Measurements from ENCODE around the gene SMIM14.
A peak's percentile ranks its signal among the peaks of the same experiment; 100 is the strongest.
"Not testable (repeated sequence)": the region's sequence is repeated elsewhere in the genome, so short reads cannot be mapped to it uniquely, and the experiment has no call there.

SMIM14 gene

DNA sequence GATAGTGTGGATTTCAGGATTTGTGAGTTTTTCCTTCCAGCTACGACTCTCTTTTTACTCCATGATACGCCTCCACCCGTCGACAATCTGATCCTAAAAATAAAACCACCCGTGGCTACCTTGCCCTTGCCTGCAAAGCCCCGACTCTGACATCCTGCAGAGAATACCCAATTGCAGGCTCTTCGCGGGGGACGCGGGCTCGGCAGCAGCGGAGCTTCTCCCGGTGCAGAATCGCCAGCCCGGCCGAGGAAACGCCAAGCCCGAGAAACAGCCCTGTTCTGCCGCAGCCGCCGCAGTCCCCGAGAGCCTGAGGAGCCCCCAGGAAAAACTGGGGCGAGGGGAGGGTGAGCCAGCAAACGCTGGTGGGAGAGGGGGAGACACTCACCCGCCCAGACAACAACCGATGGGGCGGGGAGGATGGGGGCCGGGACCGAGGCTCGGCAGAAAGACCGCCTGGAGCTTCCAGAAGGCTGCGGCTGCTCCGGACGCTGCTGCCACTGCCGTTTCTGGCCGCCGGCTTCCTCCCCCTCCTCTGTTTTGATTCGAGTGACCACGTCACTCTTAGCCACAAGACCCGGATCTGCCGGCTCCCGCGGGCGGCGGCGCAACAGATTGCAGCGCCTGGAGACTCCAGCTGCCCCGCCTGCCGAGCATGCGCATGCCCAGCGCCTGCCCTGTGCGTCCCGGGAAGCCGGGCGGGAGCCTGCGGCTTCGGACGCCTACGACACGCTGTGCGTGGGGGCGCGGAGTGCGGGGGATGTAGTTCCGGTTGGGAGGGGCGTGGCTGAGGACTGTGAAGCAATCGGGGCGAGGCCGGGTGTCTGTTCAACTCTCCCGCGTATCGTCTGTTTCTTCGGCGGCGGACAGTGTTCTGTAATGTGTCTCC, at the start of gene SMIM14:
TSS of gene SMIM14 (minus strand) at position 512 of the 886 bp plus-strand sequence. CDS start 33,720 bp downstream, outside the sequence.
- peak; percentile 97 for DNase-seq

DNA sequence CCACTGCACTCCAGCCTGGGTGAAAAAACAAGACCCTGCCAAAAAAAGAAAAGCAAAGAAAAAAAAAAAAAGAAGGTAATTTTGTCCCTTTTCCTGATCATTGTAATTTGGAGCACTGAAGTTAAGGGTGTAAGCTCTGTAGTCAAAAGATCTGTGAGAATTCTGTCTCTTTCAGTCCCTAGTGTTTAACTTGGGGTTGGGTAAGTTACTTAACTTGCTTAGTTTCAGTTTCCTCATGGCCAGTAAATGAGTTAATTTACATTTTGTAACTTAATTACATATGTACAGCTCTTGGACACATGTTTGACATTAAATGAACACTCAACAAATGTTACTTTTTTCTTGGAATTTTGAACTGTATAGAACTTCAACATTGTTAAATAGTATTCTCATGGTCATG, 48.3 kb upstream of the SMIM14 start:
- DNase-seq: no peak

DNA sequence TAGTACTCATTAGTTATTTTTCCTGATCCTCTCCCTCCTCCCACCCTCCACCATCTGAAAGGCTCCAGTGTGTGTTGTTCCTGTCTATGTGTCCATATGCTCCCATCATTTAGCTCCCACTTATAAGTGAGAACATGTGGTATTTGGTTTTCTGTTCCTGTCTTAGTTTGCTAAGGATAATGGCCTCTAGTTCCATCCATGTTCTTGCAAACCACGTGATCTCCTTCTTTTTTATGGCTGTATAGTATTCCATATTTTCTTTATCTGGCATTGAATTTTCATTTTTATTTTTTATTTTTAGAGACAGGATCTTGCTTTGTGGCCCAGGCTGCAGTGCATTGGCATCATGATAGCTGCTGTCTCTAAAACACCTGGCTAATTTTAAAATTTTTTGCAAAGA, 47.3 kb upstream of the SMIM14 start:
- no peak for DNase-seq

DNA sequence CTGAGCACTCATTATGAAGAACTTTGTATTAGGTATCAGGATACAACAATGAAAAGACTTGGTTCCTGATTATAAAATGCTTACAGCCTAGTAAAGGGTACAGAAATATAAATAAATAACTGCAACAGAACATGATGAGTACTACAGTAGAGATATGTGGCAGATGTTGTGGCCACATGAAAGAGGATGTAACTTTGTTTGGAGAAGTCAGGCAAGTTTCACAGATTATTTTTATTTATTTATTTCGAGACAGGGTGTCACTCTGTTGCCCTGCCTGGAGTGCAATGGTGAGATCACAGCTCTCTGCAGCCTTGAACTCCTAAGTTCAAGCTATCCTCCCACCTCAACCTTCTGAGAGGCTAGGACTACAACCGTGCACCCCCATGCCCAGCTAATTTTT, 43.5 kb upstream of the SMIM14 start:
- DNase-seq: no peak

DNA sequence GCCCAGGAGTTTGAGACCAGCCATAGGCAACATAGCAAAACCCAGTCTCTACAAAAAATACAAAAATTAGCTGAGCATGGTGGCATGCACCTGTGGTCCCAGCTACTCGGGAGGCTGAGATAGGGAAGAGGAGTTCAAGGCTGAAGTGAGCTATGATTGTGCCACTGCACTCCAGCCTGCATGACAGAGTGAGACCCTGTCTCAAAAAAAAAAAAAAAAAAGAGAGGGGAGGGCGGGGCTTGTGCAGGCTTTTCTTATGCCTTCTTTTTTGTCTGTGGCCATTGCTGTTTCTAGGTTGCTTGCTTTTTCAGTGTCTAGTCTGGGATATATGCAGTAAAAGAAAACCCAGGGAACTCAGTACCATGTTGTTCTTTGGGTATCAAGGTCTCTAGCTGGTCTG, 42.3 kb upstream of the SMIM14 start:
- not testable (repeated sequence) for DNase-seq

DNA sequence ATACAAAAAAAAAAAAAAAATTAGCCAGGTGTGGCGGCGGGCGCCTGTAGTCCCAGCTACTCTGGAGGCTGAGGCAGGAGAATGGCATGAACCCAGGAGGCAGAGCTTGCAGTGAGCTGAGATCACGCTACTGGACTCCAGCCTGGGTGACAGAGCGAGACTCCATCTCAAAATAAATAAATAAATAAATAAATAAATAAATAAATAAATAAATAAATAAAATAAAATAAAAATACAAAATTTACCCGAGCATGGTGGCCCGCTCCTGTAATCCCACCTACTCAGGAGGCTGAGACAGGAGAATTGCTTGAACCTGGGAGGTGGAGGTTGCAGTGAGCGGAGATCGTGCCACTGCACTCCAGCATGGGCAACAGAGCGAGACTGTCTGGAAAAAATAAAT, 37.0 kb upstream of the SMIM14 start:
- not testable (repeated sequence) for DNase-seq

DNA sequence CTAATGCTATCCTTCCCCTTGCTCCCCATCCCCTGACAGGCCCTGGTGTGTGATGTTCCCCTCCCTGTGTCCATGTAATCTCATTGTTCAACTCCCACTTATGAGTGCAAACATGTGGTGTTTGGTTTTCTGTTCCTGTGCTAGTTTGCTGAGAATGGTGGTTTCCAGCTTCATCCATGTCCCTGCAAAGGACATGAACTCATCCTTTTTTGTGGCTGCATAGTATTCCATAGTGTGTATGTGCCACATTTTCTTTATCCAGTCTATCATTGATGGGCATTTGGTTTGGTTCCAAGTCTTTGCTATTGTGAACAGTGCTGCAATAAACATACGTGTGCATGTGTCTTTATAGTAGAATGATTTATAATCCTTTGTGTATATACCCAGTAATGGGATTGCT, 31.6 kb upstream of the SMIM14 start:
- not testable (repeated sequence) for DNase-seq

DNA sequence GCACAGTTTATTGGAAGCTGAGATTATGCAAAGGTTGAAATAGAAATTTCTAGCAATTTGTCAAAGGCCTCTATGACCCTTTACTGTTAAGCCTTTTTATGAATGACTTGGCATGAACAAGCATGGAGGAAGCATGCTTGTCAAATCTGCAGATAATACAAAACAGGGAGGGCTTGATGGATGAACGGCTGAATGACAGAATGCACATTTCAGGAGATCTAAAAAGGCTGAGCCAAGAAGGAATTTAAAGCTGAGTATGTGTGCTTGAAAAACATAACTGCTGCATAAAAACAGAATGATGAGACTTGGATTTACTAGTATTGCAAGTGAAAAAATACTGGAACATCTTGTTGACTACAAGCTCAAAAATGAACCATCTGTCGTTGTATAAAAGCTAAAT, 30.2 kb upstream of the SMIM14 start:
- DNase-seq: no peak

DNA sequence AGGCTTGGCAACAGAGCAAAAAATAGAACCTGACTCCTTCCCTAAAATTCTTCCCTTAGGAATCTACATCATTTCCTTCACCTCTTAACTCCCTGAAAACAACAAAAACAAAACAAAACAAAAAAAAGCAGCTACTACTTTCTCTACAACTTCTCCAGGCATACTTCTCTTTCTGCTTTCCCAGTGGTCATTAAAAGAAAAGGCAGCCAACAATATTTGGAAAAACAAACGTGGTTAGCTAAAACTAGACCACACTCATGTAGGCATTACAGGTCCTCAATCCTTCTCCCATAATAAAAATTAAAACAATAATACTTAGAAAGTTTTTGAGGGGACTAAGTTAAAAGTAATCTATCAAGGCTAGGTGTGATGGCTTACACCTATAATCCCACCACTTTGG, 29.0 kb upstream of the SMIM14 start:
- no peak for DNase-seq

DNA sequence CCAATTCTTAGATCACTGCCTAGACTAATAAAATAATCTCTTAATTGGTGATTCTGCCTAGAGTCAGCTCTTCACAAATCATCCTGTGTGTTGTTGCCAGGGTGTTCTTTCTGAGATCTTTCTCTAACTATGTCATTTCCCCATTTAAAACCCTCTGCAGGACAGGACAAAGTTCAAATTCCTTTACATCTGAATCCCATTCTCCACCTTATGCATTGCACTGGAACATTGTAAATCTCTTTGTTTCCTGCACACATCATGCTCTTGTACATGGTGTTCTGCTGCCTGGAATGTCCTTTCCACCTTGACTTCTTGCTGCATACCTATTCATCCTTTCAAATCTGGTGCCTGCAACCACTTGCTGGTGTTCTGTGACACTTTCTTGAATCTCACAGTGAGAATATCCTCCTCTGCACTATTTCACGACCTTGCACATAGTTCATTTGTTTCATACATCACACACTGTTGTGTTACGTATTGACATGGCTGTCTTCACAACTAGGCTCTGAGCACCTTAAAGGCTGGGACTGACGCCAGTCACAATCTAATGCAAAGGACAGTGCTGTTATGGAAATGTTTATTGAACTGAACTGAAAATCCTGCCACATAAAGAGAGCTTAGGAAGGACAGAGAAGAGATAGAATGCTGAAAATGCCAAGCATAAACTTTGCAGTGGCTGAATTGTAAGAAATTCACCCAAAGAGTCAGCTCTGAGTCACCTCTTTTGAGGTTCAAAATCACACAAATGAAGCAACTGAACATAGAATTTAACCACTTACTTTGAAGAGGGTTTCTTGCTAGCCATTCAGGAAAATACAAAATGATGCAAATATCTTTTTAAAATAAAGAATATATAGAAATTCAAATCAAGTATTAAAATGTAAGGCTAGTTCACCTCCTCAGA, 26.4 kb upstream of the SMIM14 start:
- DNase-seq: no peak

DNA sequence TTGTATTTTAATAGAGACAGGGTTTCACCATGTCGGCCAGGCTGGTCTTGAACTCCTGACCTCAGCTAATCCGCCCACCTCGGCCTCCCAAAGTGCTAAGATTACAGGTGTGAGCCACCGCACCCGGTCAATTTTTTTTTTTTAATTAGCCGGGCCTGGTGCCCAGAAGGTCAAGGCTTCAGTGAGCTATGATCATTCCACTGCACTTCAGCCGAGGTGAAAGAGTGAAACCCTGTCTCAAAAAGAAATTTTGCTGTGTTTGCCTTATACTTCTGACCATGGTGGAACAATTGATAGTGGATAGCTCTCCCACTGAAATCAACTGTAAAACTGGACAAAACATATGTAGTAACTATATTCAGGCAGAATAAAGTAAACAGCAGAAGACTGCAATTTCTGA, 24.0 kb upstream of the SMIM14 start:
- DNase-seq: no peak

DNA sequence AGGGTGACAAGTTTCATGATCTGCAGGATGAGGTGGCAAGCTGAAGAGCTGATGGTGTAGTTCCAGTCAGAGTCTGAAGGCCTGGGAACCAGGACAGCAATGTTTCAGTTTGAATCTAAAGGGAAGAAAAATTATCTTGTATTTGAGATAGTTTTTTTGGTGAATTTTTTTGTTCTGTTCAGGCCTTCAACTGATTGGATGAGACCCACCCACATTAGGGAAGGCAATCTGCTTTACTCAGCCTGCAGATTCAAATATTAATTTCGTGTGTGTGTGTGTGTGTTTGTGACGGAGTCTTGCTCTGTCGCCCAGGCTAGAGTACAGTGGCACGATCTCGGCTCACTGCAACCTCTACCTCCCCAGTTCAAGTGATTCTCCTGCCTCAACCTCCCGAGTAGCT, 22.1 kb upstream of the SMIM14 start:
- DNase-seq: no peak

DNA sequence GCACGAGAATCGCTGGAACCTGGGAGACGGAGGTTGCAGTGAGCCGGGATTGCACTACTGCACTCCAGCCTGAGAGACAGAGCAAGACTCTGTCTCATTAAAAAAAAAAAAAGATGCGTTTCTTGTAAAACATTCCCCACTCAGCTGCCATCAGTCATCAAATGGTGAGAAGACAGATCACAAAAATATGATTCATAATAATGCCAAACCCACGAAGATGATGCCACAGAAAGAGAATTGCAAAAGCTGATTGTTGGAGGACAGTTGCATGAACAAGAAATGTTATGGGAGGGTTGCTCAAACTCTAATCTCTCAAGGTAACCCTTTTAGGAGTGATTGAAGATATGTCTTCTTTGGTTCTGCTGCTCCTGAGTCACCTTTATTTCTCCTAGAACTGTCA, 21.4 kb upstream of the SMIM14 start:
- no peak for DNase-seq

DNA sequence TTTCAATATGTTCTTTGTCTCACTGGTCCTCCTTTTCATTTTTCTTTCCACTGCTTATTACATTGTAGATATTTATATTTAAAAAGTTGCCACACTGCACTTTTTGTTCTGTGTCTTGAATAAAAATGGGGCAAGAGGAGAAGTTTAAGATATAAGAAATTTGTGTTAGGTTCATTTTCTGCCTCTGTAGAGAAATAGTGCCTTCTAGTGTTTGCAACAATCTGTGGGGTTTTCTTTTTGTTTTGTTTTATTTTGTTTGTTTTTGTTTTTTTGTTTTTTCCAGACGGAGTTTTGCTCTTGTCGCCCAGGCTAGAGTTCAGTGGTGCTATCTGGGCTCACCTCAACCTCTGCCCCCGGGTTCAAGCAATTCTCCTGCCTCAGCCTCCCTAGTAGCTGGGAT, 20.1 kb upstream of the SMIM14 start:
- DNase-seq: no peak

DNA sequence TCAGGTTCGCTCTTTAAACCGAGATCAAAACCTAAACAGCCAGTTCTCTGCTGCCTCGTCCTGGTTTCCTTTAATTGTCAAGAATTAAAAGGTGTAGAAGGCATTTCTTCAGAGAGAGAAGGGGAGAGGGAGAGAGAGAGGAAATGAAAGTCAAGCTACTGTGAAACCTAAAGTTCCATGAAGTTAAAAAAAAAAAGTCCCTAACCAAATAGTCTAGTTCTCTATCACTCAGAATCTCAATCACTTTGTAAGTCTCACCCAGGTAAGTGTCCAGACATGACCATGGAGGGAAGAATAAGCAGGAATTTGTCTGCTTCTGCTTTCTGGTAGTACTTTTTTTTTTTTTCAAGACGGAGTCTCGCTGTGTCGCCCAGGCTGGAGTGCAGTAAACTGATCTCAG, 18.8 kb upstream of the SMIM14 start:
- no peak for DNase-seq

DNA sequence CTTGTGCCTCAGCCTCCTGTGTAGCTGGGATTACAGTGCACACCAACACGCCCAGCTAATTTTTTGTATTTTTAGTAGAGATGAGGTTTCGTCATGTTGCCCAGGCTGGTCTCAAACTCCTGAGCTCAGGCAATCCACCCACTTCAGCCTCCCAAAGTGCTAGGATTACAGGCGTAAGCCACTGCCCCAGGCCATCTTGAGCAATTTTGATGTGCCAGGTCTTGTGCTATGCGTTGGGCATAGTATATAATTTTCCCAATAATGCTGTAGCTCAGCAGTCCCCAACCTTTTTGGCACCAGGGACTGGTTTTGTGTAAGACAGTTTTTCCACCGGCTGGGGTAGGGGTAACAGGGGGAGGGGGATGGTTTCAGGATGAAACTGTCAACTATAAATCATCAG, 18.0 kb upstream of the SMIM14 start:
- DNase-seq: not testable (repeated sequence)

DNA sequence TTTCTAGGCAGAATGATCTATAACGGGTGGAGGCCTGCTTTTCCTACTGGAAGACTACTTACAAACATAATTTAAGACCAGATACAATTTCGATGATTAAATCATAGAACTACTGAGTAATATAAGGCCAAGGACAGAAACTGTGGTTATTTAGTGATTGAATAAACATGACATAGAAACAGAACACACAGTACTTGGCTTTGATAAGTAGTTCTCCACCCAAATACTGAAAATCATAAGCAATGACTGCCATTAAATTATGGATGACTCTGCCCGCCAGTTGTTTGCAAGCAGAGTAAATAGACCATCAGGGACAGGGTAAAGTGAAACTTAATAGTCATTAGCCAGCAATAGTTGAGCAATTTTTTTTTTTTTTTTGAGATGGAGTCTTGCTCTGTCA, 17.2 kb upstream of the SMIM14 start:
- DNase-seq: no peak

DNA sequence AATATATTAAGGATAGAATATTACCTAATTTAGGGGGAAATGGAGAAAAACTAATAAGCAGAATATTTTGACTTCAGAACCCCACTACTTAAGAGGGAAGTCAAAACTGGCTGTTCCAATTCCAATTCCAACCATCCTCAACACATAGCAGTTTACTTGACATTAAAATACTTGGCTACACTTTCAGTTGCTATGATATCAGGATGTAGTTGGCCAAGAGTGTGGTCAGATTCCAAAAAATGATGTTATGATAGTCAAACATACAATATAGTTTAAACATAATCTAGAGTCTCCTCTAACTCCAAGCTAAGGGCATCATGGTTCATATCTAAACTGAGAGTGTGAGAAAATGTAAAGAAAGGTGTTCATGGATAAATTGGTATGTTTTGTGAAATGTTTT, 16.5 kb upstream of the SMIM14 start:
- DNase-seq: no peak

DNA sequence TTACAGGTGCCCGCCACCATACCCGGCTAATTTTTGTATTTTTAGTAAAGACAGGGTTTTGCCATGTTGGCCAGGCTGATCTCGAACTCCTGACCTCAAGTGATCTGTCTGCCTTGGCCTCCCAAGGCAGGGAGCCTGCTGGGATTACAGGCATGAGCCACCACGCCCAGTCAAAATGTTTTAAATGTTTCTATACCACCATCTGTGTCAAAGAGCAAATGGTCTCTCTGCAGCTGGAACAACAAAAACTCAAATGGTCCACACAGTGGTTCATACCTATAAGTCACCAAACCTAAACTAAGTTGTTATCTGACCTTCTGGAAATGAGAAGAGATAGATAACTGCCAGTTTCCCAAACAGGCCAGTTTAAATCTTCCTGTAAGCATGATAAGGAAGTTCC, 12.9 kb upstream of the SMIM14 start:
- DNase-seq: not testable (repeated sequence)

DNA sequence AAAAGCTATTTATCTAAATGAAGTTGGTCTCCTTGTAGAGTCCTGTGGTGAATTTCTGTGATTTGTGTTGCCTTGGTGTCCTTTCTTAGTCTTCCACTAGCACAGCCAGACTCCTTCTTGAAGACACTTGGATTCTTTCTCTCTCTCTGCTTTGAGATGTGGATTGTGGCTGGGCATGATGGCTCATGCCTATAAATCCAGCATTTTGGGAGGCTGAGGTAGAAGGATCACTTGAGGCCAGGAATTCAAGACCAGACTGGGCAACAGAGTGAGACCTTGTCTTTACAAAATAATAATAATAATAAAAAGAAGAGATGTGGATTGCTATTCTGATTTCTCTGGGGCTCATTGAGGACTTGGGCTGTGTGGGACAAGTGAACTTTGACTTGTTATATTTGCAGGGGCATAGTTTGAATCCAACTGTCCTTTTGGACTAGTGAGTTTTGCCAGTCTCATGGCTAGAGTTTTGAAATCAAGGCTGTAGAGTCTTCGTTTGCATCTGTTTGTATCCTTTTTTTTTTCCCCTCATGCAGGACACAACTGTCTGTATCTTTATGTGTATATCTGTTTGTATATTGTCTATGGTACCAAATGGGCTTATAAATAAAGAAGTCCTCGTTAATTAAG, 11.1 kb upstream of the SMIM14 start:
- DNase-seq: no peak

DNA sequence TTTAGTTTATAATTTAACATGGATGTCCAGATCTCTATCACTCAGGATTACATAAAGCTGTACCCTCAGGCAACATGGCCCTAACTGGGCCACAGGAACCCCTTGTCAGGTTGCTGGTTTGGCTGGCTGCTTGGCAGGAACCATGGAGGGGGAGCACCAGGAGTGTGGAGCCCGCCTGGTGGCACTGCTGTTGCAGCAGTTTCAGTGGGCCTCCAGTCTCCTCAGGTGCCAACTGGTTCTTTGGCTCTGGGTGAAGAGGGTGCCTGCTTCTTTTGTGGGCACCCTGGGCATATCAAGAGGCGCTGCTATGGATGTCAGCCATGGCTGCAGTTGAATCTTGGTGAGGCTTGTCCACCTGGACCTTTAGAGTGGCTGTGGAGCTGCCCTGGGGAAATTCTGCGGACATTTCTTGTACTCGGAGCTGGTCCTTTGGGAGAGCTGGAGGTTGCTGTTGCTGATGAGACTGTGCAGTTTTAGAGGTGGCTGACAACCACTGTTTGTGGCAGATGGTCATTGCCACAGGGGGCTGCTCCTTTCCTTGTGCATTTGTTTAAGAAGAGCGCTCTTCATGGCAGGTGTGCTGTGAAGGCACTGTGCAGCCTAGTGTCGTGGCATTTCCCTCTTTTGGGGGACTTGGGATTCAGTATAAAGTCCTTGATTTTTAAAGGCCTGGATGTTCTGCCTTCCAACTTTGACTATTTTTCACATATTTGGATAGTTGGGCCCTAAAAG, 10.3 kb upstream of the SMIM14 start:
- no peak for DNase-seq

DNA sequence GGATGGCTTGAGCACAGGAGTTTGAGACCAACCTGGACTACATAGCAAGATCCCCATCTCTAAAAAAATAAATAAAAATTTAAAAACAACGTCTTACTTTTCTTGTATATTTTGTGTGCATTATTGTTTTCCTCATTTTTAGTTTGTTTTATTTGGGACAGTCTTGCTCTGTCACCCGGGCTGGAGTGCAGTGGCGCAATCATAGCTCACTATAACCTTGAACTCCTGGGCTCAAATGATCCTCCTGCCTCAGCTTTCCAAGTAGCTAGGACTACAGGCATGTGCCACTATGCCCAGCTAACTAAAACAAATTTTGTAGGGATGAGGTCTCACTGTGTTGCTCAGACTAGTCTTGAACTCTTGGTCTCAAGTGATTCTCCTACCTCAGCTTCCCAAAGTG, 9.5 kb upstream of the SMIM14 start:
- DNase-seq: no peak

All from NCI-H2029 (cell line).